ENCODE data around the gene ASIC1.

DNA sequence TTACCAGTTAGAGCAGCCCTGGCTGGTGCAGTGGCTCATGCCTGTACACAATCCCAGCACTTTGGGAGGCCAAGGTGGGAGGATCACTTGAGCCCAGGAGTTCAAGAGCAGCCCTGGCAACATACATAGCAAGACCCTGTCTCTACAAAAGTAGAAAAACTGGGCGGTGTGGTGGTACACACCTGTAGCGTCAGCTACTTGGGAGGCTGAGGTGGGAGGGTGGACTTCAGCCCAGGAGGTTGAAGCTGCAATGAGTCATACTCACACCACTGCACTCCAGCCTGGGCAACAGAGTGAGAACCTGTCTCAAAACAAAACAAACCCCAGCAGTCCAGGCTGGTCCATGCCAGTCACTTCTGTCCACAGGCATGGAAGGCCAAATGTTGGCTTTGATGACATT is 62.0 kb downstream of the ASIC1 start:
- no peak for TF ChIP-seq POLR2A (IDR thresholded peaks at IDR 0.05)
- TF ChIP-seq, protein P1, sequence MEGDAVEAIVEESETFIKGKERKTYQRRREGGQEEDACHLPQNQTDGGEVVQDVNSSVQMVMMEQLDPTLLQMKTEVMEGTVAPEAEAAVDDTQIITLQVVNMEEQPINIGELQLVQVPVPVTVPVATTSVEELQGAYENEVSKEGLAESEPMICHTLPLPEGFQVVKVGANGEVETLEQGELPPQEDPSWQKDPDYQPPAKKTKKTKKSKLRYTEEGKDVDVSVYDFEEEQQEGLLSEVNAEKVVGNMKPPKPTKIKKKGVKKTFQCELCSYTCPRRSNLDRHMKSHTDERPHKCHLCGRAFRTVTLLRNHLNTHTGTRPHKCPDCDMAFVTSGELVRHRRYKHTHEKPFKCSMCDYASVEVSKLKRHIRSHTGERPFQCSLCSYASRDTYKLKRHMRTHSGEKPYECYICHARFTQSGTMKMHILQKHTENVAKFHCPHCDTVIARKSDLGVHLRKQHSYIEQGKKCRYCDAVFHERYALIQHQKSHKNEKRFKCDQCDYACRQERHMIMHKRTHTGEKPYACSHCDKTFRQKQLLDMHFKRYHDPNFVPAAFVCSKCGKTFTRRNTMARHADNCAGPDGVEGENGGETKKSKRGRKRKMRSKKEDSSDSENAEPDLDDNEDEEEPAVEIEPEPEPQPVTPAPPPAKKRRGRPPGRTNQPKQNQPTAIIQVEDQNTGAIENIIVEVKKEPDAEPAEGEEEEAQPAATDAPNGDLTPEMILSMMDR (IDR thresholded peaks at IDR 0.05), result no peak
